ENCODE data around the gene BPIFB2. TPM values are rescaled to one million over a fixed set of nuclear protein-coding genes. Genes with fewer than 3 reads are reported as not detected.

The BPIFB2 gene
- total RNA-seq, 1 experiment from 2014 or later: not detected

GRCh38 chr20:33022289-33022688 is 14.8 kb downstream of the BPIFB2 start:
- Histone ChIP-seq H3K9me3 (ENCODE audit: control insufficient read depth, insufficient read depth, low read depth, low read length) (no peaks in the 10 kb centered on the region), H3K4me1 (ENCODE audit: control insufficient read depth, insufficient read depth, low read length) (no peaks in the 10 kb centered on the region; the same call in 1 of the 2 replicates), H3K36me3 (ENCODE audit: control insufficient read depth, insufficient read depth, low read length) (no peaks in the 10 kb centered on the region), H3K4me3 (ENCODE audit: low read depth in 2 of 2, low read length in 2 of 2) (no peak overlapping the region), H3K27ac (ENCODE audit: low read length) (no peak overlapping the region), H3K27me3 (ENCODE audit: control insufficient read depth, insufficient read depth, low read length) (no peaks in the 10 kb centered on the region)
- POLR2A ChIA-PET: no interaction called here
- DNase-seq (ENCODE audit: low read depth, low spot score) (no peak), ATAC-seq (no peak)
- intact Hi-C loops (cut with micrococcal nuclease; ENCODE audit: unreplicated experiment): no loop called here
- CTCF ChIA-PET: interaction anchor here (0.6 kb wide), 1 partner anchor 118 kb away, joined by 4 read pairs; no protein-coding TSS in a partner anchor
- TF ChIP-seq, protein P1, sequence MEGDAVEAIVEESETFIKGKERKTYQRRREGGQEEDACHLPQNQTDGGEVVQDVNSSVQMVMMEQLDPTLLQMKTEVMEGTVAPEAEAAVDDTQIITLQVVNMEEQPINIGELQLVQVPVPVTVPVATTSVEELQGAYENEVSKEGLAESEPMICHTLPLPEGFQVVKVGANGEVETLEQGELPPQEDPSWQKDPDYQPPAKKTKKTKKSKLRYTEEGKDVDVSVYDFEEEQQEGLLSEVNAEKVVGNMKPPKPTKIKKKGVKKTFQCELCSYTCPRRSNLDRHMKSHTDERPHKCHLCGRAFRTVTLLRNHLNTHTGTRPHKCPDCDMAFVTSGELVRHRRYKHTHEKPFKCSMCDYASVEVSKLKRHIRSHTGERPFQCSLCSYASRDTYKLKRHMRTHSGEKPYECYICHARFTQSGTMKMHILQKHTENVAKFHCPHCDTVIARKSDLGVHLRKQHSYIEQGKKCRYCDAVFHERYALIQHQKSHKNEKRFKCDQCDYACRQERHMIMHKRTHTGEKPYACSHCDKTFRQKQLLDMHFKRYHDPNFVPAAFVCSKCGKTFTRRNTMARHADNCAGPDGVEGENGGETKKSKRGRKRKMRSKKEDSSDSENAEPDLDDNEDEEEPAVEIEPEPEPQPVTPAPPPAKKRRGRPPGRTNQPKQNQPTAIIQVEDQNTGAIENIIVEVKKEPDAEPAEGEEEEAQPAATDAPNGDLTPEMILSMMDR (IDR thresholded peaks at IDR 0.05): no peak
- no peak for TF ChIP-seq REST (IDR thresholded peaks at IDR 0.05; ENCODE audit: insufficient read depth in 1 of 2, low read depth in 2 of 2, low read length in 1 of 2)
- TF ChIP-seq SIN3A (IDR thresholded peaks at IDR 0.05; ENCODE audit: borderline replicate concordance, insufficient read depth, low read depth, low read length): no peak
- TF ChIP-seq TCF7L2 (IDR thresholded peaks at IDR 0.05; ENCODE audit: low read depth, low read length): no peak
- no peak for TF ChIP-seq POLR2AphosphoS5 (IDR thresholded peaks at IDR 0.05; ENCODE audit: low read depth, low read length)
- BruUV-seq (replicated peaks): no TSS peak
- in situ Hi-C loops (cut with HindIII; ENCODE audit: low pct_unique_long_range_greater_than_20kb, low sequenced_read_pairs): no loop called here

DNA sequence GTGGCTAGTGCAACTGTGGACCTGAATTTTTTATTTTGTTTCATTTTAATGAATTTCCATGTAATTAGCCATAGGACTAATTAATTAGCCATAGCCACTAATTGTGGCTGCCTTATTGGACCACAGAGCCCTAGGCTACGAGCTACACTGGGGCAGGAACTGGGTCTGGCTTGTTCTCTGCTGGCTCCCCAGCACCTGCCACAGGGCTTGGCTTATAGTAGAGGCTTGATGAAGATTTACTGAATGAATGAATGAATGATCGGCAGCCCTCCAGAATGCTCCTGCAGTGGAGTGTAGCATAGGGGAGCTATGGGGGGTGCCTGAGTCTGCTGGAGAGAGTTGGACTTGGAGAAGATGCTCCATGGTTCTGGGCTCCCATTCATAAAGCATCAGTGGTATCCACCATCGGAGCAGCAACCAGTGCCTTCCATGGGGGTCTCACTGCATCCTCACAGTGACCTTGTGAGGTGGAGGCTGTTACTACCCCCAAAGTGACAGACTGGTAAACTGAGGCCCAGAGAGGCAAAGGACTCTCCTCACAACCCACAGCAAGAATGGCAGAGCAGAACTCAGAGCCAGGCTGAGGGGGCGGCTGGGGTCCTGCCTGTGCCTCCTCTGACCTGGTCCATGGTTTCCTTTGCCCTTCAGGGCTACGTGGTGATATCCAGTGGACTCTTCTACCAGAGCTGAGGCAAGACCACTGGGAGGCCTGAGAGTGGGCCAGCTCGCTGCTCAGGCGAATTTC is 15.4 kb downstream of the BPIFB2 start:
- ChIA-PET POLR2A (no interaction called here), CTCF (interaction anchor here (0.6 kb wide), 1 partner anchor 119 kb away, joined by 4 read pairs; no protein-coding TSS in a partner anchor)
- DNase-seq (ENCODE audit: low read depth, low spot score): no peak
- Histone ChIP-seq H3K27me3 (ENCODE audit: control insufficient read depth, insufficient read depth, low read length) (no peaks in the 10 kb centered on the region), H3K27ac (ENCODE audit: low read length) (no peak overlapping the region), H3K4me1 (ENCODE audit: control insufficient read depth, insufficient read depth, low read length) (no peaks in the 10 kb centered on the region; the same call in 1 of the 2 replicates), H3K36me3 (ENCODE audit: control insufficient read depth, insufficient read depth, low read length) (no peaks in the 10 kb centered on the region), H3K4me3 (ENCODE audit: low read depth in 2 of 2, low read length in 2 of 2) (no peak overlapping the region), H3K9me3 (ENCODE audit: control insufficient read depth, insufficient read depth, low read depth, low read length) (no peaks in the 10 kb centered on the region)
- TF ChIP-seq, protein P1 (IDR thresholded peaks at IDR 0.05): no peak
- TF ChIP-seq POLR2AphosphoS5 (IDR thresholded peaks at IDR 0.05; ENCODE audit: low read depth, low read length) (no peak), SIN3A (IDR thresholded peaks at IDR 0.05; ENCODE audit: borderline replicate concordance, insufficient read depth, low read depth, low read length) (no peak)
- no TSS peak for BruUV-seq (replicated peaks)
- in situ Hi-C loops (cut with HindIII; ENCODE audit: low pct_unique_long_range_greater_than_20kb, low sequenced_read_pairs): no loop called here
- ATAC-seq: no peak
- intact Hi-C loops (cut with micrococcal nuclease; ENCODE audit: unreplicated experiment): no loop called here

Data from Panc1 (cell line).